Sigmoid colon (tissue), 7 donors: ENCODE measurements around the gene CTNND2. TPM values are rescaled to one million over a fixed set of nuclear protein-coding genes. Genes with fewer than 3 reads are reported as not detected.

Experiments used
- DNase-seq: peaks from one replicate; pipeline ENCODE4 v3.0.0-alpha.2; 2019
- H3K27ac ChIP-seq, 4 donors: fragments of 200-600 bp; sonication (generic); one replicate each; pipeline ENCODE4 v1.5.1; 2016 to 2019; ENCODE audit warnings: mild to moderate bottlenecking in 1 of 4
- H3K27me3 ChIP-seq, 3 donors: fragments of 200-600 bp; sonication (generic); one replicate each; pipeline ENCODE4 v1.5.1; 2019; ENCODE audit warnings: mild to moderate bottlenecking in 1 of 3
- H3K36me3 ChIP-seq, 4 donors: fragments of 200-600 bp; sonication (generic); one replicate each; pipeline ENCODE4 v1.5.1; 2016 to 2019
- H3K4me1 ChIP-seq, 4 donors: fragments of 200-600 bp; sonication (generic); one replicate each; pipeline ENCODE4 v1.5.1; 2017 to 2019
- H3K4me3 ChIP-seq, 4 donors: fragments of 200-600 bp; sonication (generic); one replicate each; pipeline ENCODE4 v1.5.1; 2017 to 2019; ENCODE audit warnings: mild to moderate bottlenecking in 2 of 4, moderate library complexity in 1 of 4
- H3K9me3 ChIP-seq, 4 donors: fragments of 200-600 bp in 3 of 4; sonication (generic) in 3 of 4; one replicate each; pipeline versions ENCODE4 v1.5.1 to v1.6.1; 2013 to 2019
- CTCF ChIP-seq, 4 experiments: fragments of 450-650 bp in 3 of 4; fragments of 200-600 bp in 1 of 4; IDR thresholded peaks; one replicate each; pipeline ENCODE4 v1.5.1; 2016 to 2019; ENCODE audit warnings: antibody characterized with exemption in 4 of 4, mild to moderate bottlenecking in 3 of 4, moderate library complexity in 2 of 4
- EP300 ChIP-seq, 4 donors: sonication (generic); formaldehyde crosslinking; IDR thresholded peaks; one replicate each; pipeline ENCODE4 v1.6.1; 2017; ENCODE audit warnings: antibody characterized with exemption in 4 of 4
- POLR2A ChIP-seq, 2 donors: fragments of 450-650 bp; IDR thresholded peaks; one replicate each; pipeline ENCODE4 v1.6.1; 2016; ENCODE audit warnings: antibody characterized with exemption in 2 of 2, mild to moderate bottlenecking in 2 of 2, moderate library complexity in 2 of 2
- POLR2AphosphoS5 ChIP-seq, 4 donors: sonication (generic); formaldehyde crosslinking; IDR thresholded peaks; one replicate each; pipeline ENCODE4 v1.6.1; 2017; ENCODE audit warnings: antibody characterized with exemption in 4 of 4
- WGBS, 2 donors: extraction: QIAGEN DNeasy Blood & Tissue Kit; methylation state at CpG; one replicate each; pipeline ENCODE4 v1.1.7; 2013; 5-methylcytosine and 5-hydroxymethylcytosine counted together
- intact Hi-C: fragments of 100-400 bp; cut with DNase I; formaldehyde crosslinking; loops from one replicate; pipeline ENCODE4 v1.15.1; 2023
- polyA plus RNA-seq, 3 donors: library from polyadenylated mRNA; stranded (reverse); fragments of 200-250 nt; gene quantifications; one replicate each; pipeline ENCODE4 v1.2.3, GENCODE V29; 2013
- total RNA-seq, 4 donors: library from RNA; depleted of rRNA; stranded (reverse); fragments of >200 nt; gene quantifications; one replicate each; pipeline ENCODE4 v1.1.0, GENCODE V29; 2016
- donor health status: healthy with polysubstance abuse.
- donor health status: Bipolar disorder and iron deficiency.
- donor health status: healthy.

The CTNND2 gene
- total and polyA plus RNA-seq, 7 donors, result 0.36 to 2.5 (median 0.84) TPM; not detected in 1

DNA sequence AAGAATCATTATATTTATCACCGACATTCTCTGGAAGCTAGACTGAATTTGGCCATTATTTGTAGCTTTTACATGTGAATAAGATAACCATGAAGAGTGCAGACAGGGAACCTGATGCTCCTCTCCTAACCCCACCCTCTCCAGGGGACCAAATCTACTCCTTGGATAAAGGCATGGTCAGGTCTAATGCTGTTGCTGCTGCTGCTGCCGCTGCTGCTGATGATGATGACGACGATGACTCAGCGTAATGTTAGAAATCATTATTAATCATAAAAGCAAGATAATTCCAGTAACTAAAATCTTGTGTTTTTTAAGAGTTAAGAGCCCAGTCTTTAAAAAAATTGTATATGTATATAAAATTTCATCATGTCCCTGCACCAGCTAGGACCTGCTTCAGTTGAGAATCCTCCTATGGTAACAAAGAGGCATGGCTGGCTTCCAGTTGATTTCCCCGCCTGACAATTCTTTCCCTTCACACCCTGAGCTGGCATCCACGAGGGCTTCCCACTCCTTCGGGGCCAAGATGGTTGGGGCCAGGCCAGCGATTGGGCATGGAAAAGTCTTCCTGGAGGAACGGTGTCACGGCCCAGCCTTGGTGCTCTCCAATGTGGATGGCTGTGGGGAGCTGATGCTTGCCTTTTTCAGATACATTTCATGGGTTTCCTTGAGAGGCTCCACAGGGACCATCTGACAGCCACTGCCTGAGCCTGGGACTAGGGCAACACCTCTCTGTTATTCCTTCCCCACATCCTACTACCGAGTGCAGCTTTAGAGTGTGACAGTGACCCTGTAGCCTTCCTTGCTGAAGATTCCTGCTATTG lies 400.0 kb downstream of the CTNND2 start:
- Histone ChIP-seq H3K9me3 (no peaks in the 10 kb centered on the region), H3K27me3 (no peaks in the 10 kb centered on the region), H3K27ac (no peak overlapping the region), H3K4me1 (no peaks in the 10 kb centered on the region), H3K4me3 (no peak overlapping the region), H3K36me3 (no peaks in the 10 kb centered on the region)
- WGBS, 2 donors, result 88 to 93% methylated on average over 12 of the region's 12 CpGs
- intact Hi-C loops, result no loop called here
- TF ChIP-seq POLR2A (IDR thresholded peaks at IDR 0.05), result no peak
- no peak for DNase-seq

DNA sequence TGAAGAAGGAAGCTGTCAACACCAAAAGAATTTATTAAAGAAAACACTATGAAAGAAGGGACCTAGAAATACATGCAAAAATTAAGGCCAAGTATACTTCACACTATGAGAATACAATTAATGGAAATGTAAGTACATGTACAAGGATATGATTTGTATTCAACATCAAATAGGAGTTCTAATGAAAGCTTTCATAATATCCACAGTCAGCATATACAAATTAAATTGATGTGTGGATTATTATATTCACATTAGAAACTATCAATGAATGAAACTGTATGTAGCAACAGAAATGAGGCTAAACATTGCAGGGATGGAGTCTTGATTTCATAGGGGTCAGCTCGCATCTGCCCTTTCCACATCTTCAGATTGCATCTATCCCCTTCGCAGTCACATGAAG lies 401.5 kb downstream of the CTNND2 start:
- no peak overlapping the region for H3K4me3 ChIP-seq
- WGBS, 2 donors, result 88 to 94% methylated on average over 2 of the region's 2 CpGs
- H3K27me3 ChIP-seq, result no peaks in the 10 kb centered on the region
- TF ChIP-seq CTCF (IDR thresholded peaks at IDR 0.05) (no peak), EP300 (IDR thresholded peaks at IDR 0.05) (no peak), POLR2A (IDR thresholded peaks at IDR 0.05) (no peak), POLR2AphosphoS5 (IDR thresholded peaks at IDR 0.05) (no peak)
- no peak overlapping the region for H3K27ac ChIP-seq
- H3K9me3 ChIP-seq, result no peaks in the 10 kb centered on the region
- intact Hi-C loops, result no loop called here
- DNase-seq, result no peak
- no peaks in the 10 kb centered on the region for H3K4me1 ChIP-seq
- H3K36me3 ChIP-seq, result no peaks in the 10 kb centered on the region

- no peak overlapping the region for H3K4me3 ChIP-seq
- H3K4me1 ChIP-seq, result no peaks in the 10 kb centered on the region
- no peak overlapping the region for H3K27ac ChIP-seq
- H3K9me3 ChIP-seq, result no peaks in the 10 kb centered on the region
- no peaks in the 10 kb centered on the region for H3K27me3 ChIP-seq
- TF ChIP-seq CTCF (IDR thresholded peaks at IDR 0.05), result no peak
- DNase-seq, result no peak
- H3K36me3 ChIP-seq, result no peaks in the 10 kb centered on the region
- intact Hi-C loops, result no loop called here
- 88 to 96% methylated on average over 1 of the region's 1 CpG for WGBS, 2 donors
These were observed 406.6 kb downstream of the CTNND2 start for GRCh38 chr5:11497651-11498050.

GRCh38 chr5:11496137-11496719 lies 408.0 kb downstream of the CTNND2 start:
- Histone ChIP-seq H3K27me3 (no peaks in the 10 kb centered on the region), H3K9me3 (no peaks in the 10 kb centered on the region), H3K27ac (no peak overlapping the region), H3K36me3 (no peaks in the 10 kb centered on the region), H3K4me1 (no peaks in the 10 kb centered on the region), H3K4me3 (no peak overlapping the region)
- 89 to 97% methylated on average over 1 of the region's 1 CpG for WGBS, 2 donors
- TF ChIP-seq CTCF (IDR thresholded peaks at IDR 0.05), result no peak
- no peak for TF ChIP-seq POLR2A (IDR thresholded peaks at IDR 0.05)
- TF ChIP-seq EP300 (IDR thresholded peaks at IDR 0.05), result no peak
- no peak for TF ChIP-seq POLR2AphosphoS5 (IDR thresholded peaks at IDR 0.05)
- intact Hi-C loops, result no loop called here
- DNase-seq, result no peak

- H3K4me1 ChIP-seq, result no peaks in the 10 kb centered on the region
- no peak for TF ChIP-seq CTCF (IDR thresholded peaks at IDR 0.05)
- TF ChIP-seq POLR2A (IDR thresholded peaks at IDR 0.05), result no peak
- TF ChIP-seq EP300 (IDR thresholded peaks at IDR 0.05), result no peak
- TF ChIP-seq POLR2AphosphoS5 (IDR thresholded peaks at IDR 0.05), result no peak
- H3K4me3 ChIP-seq, result no peak overlapping the region
- no peak for DNase-seq
- no peaks in the 10 kb centered on the region for H3K36me3 ChIP-seq
- intact Hi-C loops, result no loop called here
- H3K9me3 ChIP-seq, result no peaks in the 10 kb centered on the region
- WGBS, 2 donors, result 12 to 30% methylated on average over 3 of the region's 3 CpGs
- H3K27ac ChIP-seq, result no peak overlapping the region
- no peaks in the 10 kb centered on the region for H3K27me3 ChIP-seq
These were observed 409.9 kb downstream of the CTNND2 start for GRCh38 chr5:11494340-11494739.
